SK-N-MC (cell line): ENCODE data around the gene FARP2.

Experiments
- EZH2 ChIP-seq: fragments of 200-600 bp; sonication (generic); IDR thresholded peaks from one replicate; pipeline ENCODE4 v1.6.1; 2017; ENCODE audit warnings: antibody characterized with exemption
- FOXP2 ChIP-seq: optimal IDR thresholded peaks from 2 replicates; pipeline ENCODE3; 2011; ENCODE audit warnings: mild to moderate bottlenecking, moderate library complexity; ENCODE audit not compliant: insufficient read depth; ENCODE audit errors: extremely low read length, control extremely low read depth
- POLR2AphosphoS5 ChIP-seq: IDR thresholded peaks from 2 replicates; pipeline ENCODE4 v1.6.1; 2012; ENCODE audit warnings: mild to moderate bottlenecking, low read depth, low read length, borderline replicate concordance

- no peak for TF ChIP-seq EZH2
- TF ChIP-seq POLR2AphosphoS5: no peak
- no peak for TF ChIP-seq FOXP2
Measured at GRCh38 chr2:241532168-241532567, 176.1 kb downstream of the FARP2 start.
